ENCODE measurements around the gene OSBPL2. TPM values are rescaled to one million over a fixed set of nuclear protein-coding genes. Genes with fewer than 3 reads are reported as not detected.

The OSBPL2 gene
- total and polyA plus RNA-seq, 4 donors, result 9.9 to 19.7 (median 12.3) TPM

DNA sequence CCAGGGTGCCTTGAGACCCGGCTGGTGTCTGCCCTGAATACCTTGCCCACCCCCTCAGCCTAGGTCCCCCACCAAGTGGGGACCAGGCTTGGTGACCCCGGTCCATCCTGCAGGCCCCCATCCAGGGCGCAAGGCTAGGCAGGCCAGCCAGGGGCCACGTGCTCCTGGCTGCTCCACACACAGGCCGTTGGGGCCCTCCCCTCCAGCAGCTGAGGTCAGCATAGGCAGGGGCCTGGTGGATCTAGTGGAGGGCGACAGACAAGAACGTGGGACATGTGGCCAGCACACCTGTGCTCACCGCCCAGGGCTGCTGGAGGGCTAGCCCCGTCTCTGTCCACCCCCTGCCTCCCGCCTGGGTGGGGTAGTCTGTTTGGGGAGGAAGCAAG, 10.7 kb upstream of the OSBPL2 start:
- no peaks in the 10 kb centered on the region for H3K9me3 ChIP-seq (ENCODE audit: control insufficient read depth in 4 of 4, low read length in 3 of 4)
- no peak for TF ChIP-seq SP1 (IDR thresholded peaks at IDR 0.05)
- TF ChIP-seq, protein P1, sequence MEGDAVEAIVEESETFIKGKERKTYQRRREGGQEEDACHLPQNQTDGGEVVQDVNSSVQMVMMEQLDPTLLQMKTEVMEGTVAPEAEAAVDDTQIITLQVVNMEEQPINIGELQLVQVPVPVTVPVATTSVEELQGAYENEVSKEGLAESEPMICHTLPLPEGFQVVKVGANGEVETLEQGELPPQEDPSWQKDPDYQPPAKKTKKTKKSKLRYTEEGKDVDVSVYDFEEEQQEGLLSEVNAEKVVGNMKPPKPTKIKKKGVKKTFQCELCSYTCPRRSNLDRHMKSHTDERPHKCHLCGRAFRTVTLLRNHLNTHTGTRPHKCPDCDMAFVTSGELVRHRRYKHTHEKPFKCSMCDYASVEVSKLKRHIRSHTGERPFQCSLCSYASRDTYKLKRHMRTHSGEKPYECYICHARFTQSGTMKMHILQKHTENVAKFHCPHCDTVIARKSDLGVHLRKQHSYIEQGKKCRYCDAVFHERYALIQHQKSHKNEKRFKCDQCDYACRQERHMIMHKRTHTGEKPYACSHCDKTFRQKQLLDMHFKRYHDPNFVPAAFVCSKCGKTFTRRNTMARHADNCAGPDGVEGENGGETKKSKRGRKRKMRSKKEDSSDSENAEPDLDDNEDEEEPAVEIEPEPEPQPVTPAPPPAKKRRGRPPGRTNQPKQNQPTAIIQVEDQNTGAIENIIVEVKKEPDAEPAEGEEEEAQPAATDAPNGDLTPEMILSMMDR (IDR thresholded peaks at IDR 0.05; ENCODE audit: low read depth, low read length, missing input control), result no peak
- no peak for TF ChIP-seq HNF4A (conservative IDR thresholded peaks at IDR 0.05)
- TF ChIP-seq HNF4G (IDR thresholded peaks at IDR 0.05), result no peak
- TF ChIP-seq TAF1 (conservative IDR thresholded peaks at IDR 0.05), result no peak
- TF ChIP-seq YY1 (IDR thresholded peaks at IDR 0.05), result no peak
- TF ChIP-seq, protein P2, sequence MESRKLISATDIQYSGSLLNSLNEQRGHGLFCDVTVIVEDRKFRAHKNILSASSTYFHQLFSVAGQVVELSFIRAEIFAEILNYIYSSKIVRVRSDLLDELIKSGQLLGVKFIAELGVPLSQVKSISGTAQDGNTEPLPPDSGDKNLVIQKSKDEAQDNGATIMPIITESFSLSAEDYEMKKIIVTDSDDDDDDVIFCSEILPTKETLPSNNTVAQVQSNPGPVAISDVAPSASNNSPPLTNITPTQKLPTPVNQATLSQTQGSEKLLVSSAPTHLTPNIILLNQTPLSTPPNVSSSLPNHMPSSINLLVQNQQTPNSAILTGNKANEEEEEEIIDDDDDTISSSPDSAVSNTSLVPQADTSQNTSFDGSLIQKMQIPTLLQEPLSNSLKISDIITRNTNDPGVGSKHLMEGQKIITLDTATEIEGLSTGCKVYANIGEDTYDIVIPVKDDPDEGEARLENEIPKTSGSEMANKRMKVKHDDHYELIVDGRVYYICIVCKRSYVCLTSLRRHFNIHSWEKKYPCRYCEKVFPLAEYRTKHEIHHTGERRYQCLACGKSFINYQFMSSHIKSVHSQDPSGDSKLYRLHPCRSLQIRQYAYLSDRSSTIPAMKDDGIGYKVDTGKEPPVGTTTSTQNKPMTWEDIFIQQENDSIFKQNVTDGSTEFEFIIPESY (IDR thresholded peaks at IDR 0.05), result no peak
- no peak for TF ChIP-seq FOXA2 (IDR thresholded peaks at IDR 0.05)
- no peak for TF ChIP-seq EGR1 (IDR thresholded peaks at IDR 0.05; ENCODE audit: low read depth in 2 of 2)
- no peak for TF ChIP-seq RAD21 (IDR thresholded peaks at IDR 0.05)
- TF ChIP-seq, protein P3, sequence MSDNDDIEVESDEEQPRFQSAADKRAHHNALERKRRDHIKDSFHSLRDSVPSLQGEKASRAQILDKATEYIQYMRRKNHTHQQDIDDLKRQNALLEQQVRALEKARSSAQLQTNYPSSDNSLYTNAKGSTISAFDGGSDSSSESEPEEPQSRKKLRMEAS (IDR thresholded peaks at IDR 0.05), result no peak
- no peak for TF ChIP-seq JUND (IDR thresholded peaks at IDR 0.05)
- TF ChIP-seq NR2F2 (IDR thresholded peaks at IDR 0.05), result no peak
- TF ChIP-seq, protein P4, sequence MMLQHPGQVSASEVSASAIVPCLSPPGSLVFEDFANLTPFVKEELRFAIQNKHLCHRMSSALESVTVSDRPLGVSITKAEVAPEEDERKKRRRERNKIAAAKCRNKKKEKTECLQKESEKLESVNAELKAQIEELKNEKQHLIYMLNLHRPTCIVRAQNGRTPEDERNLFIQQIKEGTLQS (IDR thresholded peaks at IDR 0.05), result no peak
- TF ChIP-seq, protein P5, sequence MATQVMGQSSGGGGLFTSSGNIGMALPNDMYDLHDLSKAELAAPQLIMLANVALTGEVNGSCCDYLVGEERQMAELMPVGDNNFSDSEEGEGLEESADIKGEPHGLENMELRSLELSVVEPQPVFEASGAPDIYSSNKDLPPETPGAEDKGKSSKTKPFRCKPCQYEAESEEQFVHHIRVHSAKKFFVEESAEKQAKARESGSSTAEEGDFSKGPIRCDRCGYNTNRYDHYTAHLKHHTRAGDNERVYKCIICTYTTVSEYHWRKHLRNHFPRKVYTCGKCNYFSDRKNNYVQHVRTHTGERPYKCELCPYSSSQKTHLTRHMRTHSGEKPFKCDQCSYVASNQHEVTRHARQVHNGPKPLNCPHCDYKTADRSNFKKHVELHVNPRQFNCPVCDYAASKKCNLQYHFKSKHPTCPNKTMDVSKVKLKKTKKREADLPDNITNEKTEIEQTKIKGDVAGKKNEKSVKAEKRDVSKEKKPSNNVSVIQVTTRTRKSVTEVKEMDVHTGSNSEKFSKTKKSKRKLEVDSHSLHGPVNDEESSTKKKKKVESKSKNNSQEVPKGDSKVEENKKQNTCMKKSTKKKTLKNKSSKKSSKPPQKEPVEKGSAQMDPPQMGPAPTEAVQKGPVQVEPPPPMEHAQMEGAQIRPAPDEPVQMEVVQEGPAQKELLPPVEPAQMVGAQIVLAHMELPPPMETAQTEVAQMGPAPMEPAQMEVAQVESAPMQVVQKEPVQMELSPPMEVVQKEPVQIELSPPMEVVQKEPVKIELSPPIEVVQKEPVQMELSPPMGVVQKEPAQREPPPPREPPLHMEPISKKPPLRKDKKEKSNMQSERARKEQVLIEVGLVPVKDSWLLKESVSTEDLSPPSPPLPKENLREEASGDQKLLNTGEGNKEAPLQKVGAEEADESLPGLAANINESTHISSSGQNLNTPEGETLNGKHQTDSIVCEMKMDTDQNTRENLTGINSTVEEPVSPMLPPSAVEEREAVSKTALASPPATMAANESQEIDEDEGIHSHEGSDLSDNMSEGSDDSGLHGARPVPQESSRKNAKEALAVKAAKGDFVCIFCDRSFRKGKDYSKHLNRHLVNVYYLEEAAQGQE (IDR thresholded peaks at IDR 0.05), result no peak
- no peak for TF ChIP-seq RXRA (IDR thresholded peaks at IDR 0.05)
- no peak for TF ChIP-seq FOXA1 (IDR thresholded peaks at IDR 0.05)
- no peak for TF ChIP-seq GABPA (IDR thresholded peaks at IDR 0.05 in 1 of 2, conservative IDR thresholded peaks at IDR 0.05 in 1 of 2)
- H3K27ac ChIP-seq (ENCODE audit: low read depth in 1 of 2, low read length in 2 of 2), result no peak overlapping the region
- H3K9ac ChIP-seq (ENCODE audit: low read depth in 1 of 2, low read length in 2 of 2), result no peak overlapping the region
- no peaks in the 10 kb centered on the region for H3K36me3 ChIP-seq (ENCODE audit: control insufficient read depth in 4 of 4, insufficient read depth in 3 of 4, low read depth in 1 of 4, low read length in 3 of 4)
- H3K4me3 ChIP-seq (ENCODE audit: low read depth in 1 of 3, low read length in 3 of 3), result no peak overlapping the region
- no peak for DNase-seq (ENCODE audit: low spot score)
- no peaks in the 10 kb centered on the region for H3K27me3 ChIP-seq (ENCODE audit: control insufficient read depth in 4 of 4, insufficient read depth in 4 of 4, low read length in 3 of 4)
- 73% methylated on average over 10 of the region's 10 CpGs for WGBS
- H3K4me1 ChIP-seq (ENCODE audit: control insufficient read depth in 4 of 4, insufficient read depth in 4 of 4, low read length in 3 of 4), result no peaks in the 10 kb centered on the region

All from liver (tissue), 9 donors.